Panc1 (cell line): ENCODE data around the gene PUS1. TPM values are rescaled to one million over a fixed set of nuclear protein-coding genes. Genes with fewer than 3 reads are reported as not detected.

Source experiments
- ATAC-seq: fragments of 200-7000 bp; cut with Tn5 transposase; 2 replicates; pipeline ENCODE4 v1.9.1; 2020; ENCODE audit warnings: mild to moderate bottlenecking, moderate library complexity
- BruUV-seq: library from RNA; stranded (reverse); fragments of 400-500 nt; replicated peaks from 2 replicates; lab custom pipeline; 2021; lab: Mats Ljungman, UMichigan
- CTCF ChIA-PET: fragments of 300-600 bp; sonication (Branson Sonifier 250); formaldehyde crosslinking; loops from one replicate; lab custom pipeline; 2022; ENCODE audit warnings: antibody characterized with exemption; lab: Charles Lee
- POLR2A ChIA-PET: fragments of 300-600 bp; sonication (Branson Sonifier 250); formaldehyde crosslinking; loops from one replicate; lab custom pipeline; 2022; ENCODE audit warnings: antibody characterized with exemption; lab: Charles Lee
- DNase-seq: peaks from one replicate; pipeline ENCODE4 v3.0.0-alpha.2; 2010; ENCODE audit warnings: low read depth, low spot score
- H3K27ac ChIP-seq: 2 replicates; pipeline ENCODE4 v1.5.1; 2011; ENCODE audit warnings: mild to moderate bottlenecking, low read length, inconsistent platforms
- H3K27me3 ChIP-seq: fragments of 200-500 bp; sonication (Bioruptor generic); 2 replicates; pipeline ENCODE4 v1.6.0; 2014; ENCODE audit warnings: low read length, inconsistent platforms; ENCODE audit not compliant: control insufficient read depth, insufficient read depth
- H3K36me3 ChIP-seq: fragments of 200-500 bp; sonication (Bioruptor generic); 2 replicates; pipeline ENCODE4 v1.5.1; 2014; ENCODE audit warnings: inconsistent platforms, mild to moderate bottlenecking, low read length, moderate library complexity; ENCODE audit not compliant: control insufficient read depth, insufficient read depth
- H3K4me1 ChIP-seq: 2 replicates; pipeline ENCODE4 v1.5.1; 2011; ENCODE audit warnings: inconsistent platforms, mild to moderate bottlenecking, low read length, moderate library complexity; ENCODE audit not compliant: control insufficient read depth, insufficient read depth
- H3K4me3 ChIP-seq, 2 experiments: 2 replicates each; pipeline ENCODE4 v1.5.1; 2011 to 2012; ENCODE audit warnings: low read depth in 2 of 2, low read length in 2 of 2, mild to moderate bottlenecking in 2 of 2, inconsistent platforms in 1 of 2, moderate library complexity in 1 of 2
- H3K9me3 ChIP-seq: fragments of 200-500 bp; sonication (Bioruptor generic); 2 replicates; pipeline ENCODE4 v1.5.1; 2014; ENCODE audit warnings: low read depth, mild to moderate bottlenecking, inconsistent platforms, low read length, moderate library complexity; ENCODE audit not compliant: control insufficient read depth, insufficient read depth
- CTCF ChIP-seq: fragments of 450-650 bp; IDR thresholded peaks from 2 replicates; pipeline ENCODE4 v1.5.1; 2017; ENCODE audit warnings: mild to moderate bottlenecking
- POLR2AphosphoS5 ChIP-seq: IDR thresholded peaks from 2 replicates; pipeline ENCODE4 v1.6.1; 2012; ENCODE audit warnings: mild to moderate bottlenecking, low read depth, low read length, moderate library complexity
- REST ChIP-seq, 2 experiments: IDR thresholded peaks; 2 replicates each; pipeline ENCODE4 v1.6.1; 2011 to 2012; ENCODE audit warnings: low read depth in 2 of 2, control low read depth in 1 of 2, low read length in 1 of 2, mild to moderate bottlenecking in 1 of 2, moderate library complexity in 1 of 2; ENCODE audit not compliant: insufficient read depth in 1 of 2
- SIN3A ChIP-seq: IDR thresholded peaks from 2 replicates; pipeline ENCODE4 v1.6.1; 2012; ENCODE audit warnings: low read depth, mild to moderate bottlenecking, low read length, moderate library complexity, borderline replicate concordance; ENCODE audit not compliant: insufficient read depth
- TCF7L2 ChIP-seq: IDR thresholded peaks from 2 replicates; pipeline ENCODE4 v1.6.1; 2011; ENCODE audit warnings: mild to moderate bottlenecking, low read depth, low read length, inconsistent platforms
- in situ Hi-C: cut with HindIII; loops from 2 replicates; pipeline ENCODE4 v1.10.0; 2016; ENCODE audit warnings: low sequenced_read_pairs, low pct_unique_long_range_greater_than_20kb
- intact Hi-C: fragments of 100-400 bp; cut with micrococcal nuclease; formaldehyde crosslinking; loops from one replicate; pipeline ENCODE4 v1.10.0; 2022; ENCODE audit not compliant: unreplicated experiment
- total RNA-seq: library from RNA; stranded (reverse); gene quantifications from one replicate; pipeline ENCODE4 v1.2.1, GENCODE V29; 2021; ENCODE audit not compliant: unreplicated experiment

Gene PUS1
- total RNA-seq, 1 experiment from 2014 or later: 108 TPM

GRCh38 chr12:131991816-131992430 lies 62.8 kb downstream of the PUS1 start:
- no peak for TF ChIP-seq REST (IDR thresholded peaks at IDR 0.05; ENCODE audit: insufficient read depth in 1 of 2, low read depth in 2 of 2, low read length in 1 of 2)
- no peak for TF ChIP-seq POLR2AphosphoS5
- TF ChIP-seq CTCF: no peak
- TF ChIP-seq SIN3A: no peak
- TF ChIP-seq TCF7L2: no peak
- intact Hi-C loops: no loop called here
- Histone ChIP-seq H3K27me3 (no peaks in the 10 kb centered on the region), H3K4me3 (no peak overlapping the region), H3K27ac (no peak overlapping the region), H3K9me3 (no peaks in the 10 kb centered on the region), H3K36me3 (peaks cover 8% of the 10 kb centered on the region), H3K4me1 (no peaks in the 10 kb centered on the region)
- BruUV-seq: no TSS peak
- DNase-seq (no peak), ATAC-seq (no peak)
- CTCF ChIA-PET: no interaction called here
- in situ Hi-C loops: no loop called here
- POLR2A ChIA-PET: no interaction called here

DNA sequence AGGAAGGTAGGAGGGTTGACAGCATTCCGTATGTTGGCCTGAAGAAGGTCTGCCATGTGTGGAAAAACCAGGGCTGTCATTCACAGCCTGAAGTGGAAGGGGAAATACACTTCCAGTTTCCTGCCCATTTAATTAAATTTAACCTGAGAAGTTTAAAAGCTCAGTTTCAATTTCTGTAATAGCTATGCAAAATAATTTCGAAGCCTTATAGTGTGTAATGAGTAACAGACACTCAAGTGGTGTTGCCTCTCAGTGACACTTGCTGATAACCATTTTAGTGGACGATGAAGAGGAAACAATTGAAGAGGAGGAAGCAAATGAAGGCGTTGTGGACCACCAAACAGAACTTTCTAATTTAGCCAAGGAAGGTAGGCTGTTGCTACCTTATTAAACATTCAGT lies 65.5 kb downstream of the PUS1 start:
- ATAC-seq: no peak
- in situ Hi-C loops: no loop called here
- H3K27ac ChIP-seq: no peak overlapping the region

More for the DNA sequence above, 65.5 kb downstream of the PUS1 start:
- peaks cover 4% of the 10 kb centered on the region for H3K36me3 ChIP-seq
- ChIA-PET POLR2A (no interaction called here), CTCF (no interaction called here)
- intact Hi-C loops: no loop called here
- DNase-seq: no peak
- H3K27me3 ChIP-seq: no peaks in the 10 kb centered on the region
- TF ChIP-seq REST (IDR thresholded peaks at IDR 0.05; ENCODE audit: insufficient read depth in 1 of 2, low read depth in 2 of 2, low read length in 1 of 2) (no peak), CTCF (no peak), TCF7L2 (no peak), SIN3A (no peak), POLR2AphosphoS5 (no peak)
- BruUV-seq: TSS peak; percentile 20
- no peaks in the 10 kb centered on the region for H3K9me3 ChIP-seq
- no peak overlapping the region for H3K4me3 ChIP-seq
- no peaks in the 10 kb centered on the region for H3K4me1 ChIP-seq
